GM12891 (cell line): ENCODE data around the gene PRR35.

Experiments used
- PAX5 ChIP-seq: IDR thresholded peaks from 2 replicates; pipeline ENCODE4 v1.6.1; 2011; ENCODE audit warnings: low read length, moderate library complexity, mild to moderate bottlenecking; ENCODE audit not compliant: insufficient read depth, severe bottlenecking
- POLR2A ChIP-seq: IDR thresholded peaks from 2 replicates; pipeline ENCODE4 v1.6.1; 2011; ENCODE audit warnings: low read depth, low read length, control low read depth
- POLR2AphosphoS5 ChIP-seq: IDR thresholded peaks from 2 replicates; pipeline ENCODE4 v1.6.1; 2011; ENCODE audit warnings: low read depth, low read length, control low read depth
- SPI1 ChIP-seq: IDR thresholded peaks from 2 replicates; pipeline ENCODE4 v1.6.1; 2011; ENCODE audit warnings: low read depth, low read length, control low read depth
- TAF1 ChIP-seq: IDR thresholded peaks from 2 replicates; pipeline ENCODE4 v1.6.1; 2011; ENCODE audit warnings: low read depth, low read length, control low read depth

DNA sequence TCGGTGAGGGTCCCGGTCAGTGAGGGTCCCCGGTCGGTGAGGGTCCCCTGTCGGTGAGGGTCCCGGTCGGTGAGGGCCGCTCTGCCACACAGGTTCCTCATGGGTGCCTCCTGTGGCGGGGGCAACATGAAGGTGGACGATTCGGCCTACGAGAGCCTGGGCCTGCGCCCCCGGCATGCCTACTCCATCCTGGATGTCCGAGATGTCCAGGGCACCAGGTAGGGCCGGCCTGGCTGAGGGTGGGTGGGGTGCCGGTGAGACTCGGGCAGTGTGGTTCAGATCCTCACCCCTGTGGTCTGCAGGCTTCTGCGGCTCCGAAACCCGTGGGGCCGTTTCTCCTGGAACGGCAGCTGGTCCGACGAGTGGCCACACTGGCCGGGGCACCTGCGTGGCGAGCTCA is 9.0 kb upstream of the PRR35 start:
- TF ChIP-seq SPI1 (no peak), POLR2A (no peak), POLR2AphosphoS5 (no peak), TAF1 (no peak), PAX5 (no peak)
